AG04449 (cell line): ENCODE data around the gene TMEM178B.

Experiments
- CTCF ChIA-PET: fragments of 350-600 bp; formaldehyde crosslinking; extraction: SDS; loops from one replicate; lab custom pipeline; 2021; ENCODE audit warnings: antibody characterized with exemption; lab: Yijun Ruan, JAX
- POLR2A ChIA-PET: fragments of 400-600, 350-600 bp; formaldehyde crosslinking; extraction: SDS; loops from one replicate; lab custom pipeline; 2020; ENCODE audit warnings: antibody characterized with exemption, inconsistent platforms; lab: Yijun Ruan, JAX
- DNase-seq: peaks from one replicate; pipeline ENCODE4 v3.0.0-alpha.2; 2010; ENCODE audit warnings: low read depth, low spot score
- H3K4me3 ChIP-seq: 2 replicates; pipeline ENCODE4 v1.5.1; 2011; ENCODE audit warnings: low read depth, mild to moderate bottlenecking, control low read depth, low read length
- TF ChIP-seq, protein P1 (sequence below): IDR thresholded peaks from one replicate; pipeline ENCODE4 v1.5.1; 2011; ENCODE audit warnings: mild to moderate bottlenecking, moderate library complexity, low read length, control low read depth, inconsistent platforms; ENCODE audit not compliant: insufficient read depth; ENCODE audit errors: missing control alignments

TMEM178B gene

DNA sequence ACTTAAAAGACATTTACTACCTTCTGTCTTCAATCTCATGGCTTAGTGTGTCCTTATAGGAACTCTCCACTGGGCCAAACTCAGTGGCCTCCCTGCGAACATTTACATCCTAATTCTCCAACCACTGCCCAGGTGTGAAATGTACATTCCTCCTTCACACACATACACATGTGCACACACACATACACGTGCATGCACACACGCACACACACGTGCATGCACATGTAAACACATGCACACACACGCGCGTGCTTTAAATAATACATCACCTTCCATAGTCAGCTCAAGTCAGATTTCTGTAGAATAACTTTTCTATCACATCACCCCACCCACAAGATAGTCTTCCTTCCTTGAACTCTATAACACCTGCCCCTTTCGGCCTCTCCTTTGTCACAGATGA is 216.5 kb downstream of the TMEM178B start:
- DNase-seq: no peak
- no peak overlapping the region for H3K4me3 ChIP-seq
- ChIA-PET POLR2A (no interaction called here), CTCF (no interaction called here)
- TF ChIP-seq, protein P1, sequence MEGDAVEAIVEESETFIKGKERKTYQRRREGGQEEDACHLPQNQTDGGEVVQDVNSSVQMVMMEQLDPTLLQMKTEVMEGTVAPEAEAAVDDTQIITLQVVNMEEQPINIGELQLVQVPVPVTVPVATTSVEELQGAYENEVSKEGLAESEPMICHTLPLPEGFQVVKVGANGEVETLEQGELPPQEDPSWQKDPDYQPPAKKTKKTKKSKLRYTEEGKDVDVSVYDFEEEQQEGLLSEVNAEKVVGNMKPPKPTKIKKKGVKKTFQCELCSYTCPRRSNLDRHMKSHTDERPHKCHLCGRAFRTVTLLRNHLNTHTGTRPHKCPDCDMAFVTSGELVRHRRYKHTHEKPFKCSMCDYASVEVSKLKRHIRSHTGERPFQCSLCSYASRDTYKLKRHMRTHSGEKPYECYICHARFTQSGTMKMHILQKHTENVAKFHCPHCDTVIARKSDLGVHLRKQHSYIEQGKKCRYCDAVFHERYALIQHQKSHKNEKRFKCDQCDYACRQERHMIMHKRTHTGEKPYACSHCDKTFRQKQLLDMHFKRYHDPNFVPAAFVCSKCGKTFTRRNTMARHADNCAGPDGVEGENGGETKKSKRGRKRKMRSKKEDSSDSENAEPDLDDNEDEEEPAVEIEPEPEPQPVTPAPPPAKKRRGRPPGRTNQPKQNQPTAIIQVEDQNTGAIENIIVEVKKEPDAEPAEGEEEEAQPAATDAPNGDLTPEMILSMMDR: no peak

DNA sequence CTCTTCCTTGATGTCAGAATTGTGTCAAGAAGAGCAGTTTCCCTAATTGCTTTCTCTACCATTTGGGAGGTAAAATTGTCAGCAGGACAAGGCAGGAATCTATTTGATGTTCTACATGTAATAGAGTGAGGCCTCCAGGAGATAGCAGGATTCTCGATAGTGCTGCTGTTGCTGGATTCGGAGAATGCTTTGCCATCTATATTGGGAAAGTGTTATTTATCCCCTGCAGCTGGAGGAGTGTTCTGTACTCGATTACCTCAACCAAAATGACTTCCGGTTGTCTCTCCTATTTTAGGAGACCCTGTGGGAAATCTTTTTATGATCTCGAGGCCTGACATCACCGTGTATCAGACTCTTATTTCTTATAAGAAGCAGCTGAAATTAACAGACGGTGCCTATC is 217.1 kb downstream of the TMEM178B start:
- CTCF ChIA-PET: no interaction called here
- TF ChIP-seq, protein P1: no peak
- POLR2A ChIA-PET: no interaction called here
- DNase-seq: no peak
- H3K4me3 ChIP-seq: no peak overlapping the region

DNA sequence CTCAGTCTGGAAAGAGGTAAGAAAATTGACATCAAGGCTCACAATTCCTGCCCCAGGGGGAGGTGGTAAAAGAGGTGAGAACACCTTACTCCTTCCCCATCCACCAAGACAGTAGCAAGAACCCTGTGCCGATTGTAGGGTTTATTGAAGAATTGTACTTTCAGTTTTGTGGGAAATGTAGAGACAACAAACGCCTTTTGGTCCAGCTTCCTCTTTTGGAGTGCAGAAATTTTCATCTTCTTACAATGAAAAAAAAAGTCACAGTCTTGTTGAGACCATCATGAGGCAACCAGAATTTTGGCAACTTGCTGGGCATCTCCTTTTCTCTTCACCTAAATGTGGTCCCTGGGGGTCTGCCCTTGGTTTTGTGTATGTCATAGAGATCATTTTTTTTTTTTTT is 217.7 kb downstream of the TMEM178B start:
- CTCF ChIA-PET: no interaction called here
- no peak overlapping the region for H3K4me3 ChIP-seq
- POLR2A ChIA-PET: no interaction called here
- TF ChIP-seq, protein P1: no peak
- DNase-seq: no peak

DNA sequence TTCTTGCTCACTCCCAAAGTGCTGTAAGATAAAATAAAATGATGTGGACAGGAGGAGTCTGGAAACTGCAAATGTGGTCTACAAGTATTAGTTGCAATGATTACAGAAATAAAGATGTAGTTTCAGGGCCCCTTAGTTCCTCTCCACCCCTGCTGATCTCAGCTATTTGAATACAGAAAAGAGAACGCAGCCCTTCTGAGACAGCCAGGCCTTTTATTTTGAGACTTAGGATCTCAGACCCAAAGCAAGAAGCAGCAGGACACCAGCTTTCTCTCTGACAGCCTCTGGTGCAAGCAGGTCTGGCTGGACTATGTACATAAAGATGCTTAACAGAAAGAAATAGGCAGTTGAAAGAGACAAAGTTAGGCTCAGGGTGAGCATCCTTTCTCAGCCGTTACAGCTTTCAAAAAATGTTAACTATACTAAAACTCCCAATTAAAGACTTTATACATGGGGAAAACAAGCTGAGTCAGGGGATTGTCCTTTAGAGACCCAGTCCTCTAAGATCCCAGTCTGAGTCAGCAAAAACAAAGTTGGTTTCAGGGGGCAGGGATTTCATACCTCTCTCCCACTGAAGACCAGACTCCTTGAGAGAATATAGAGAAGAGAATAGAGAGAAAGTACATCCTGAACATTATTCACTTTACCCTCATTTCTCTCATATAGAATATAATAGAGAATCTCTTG is 220.4 kb downstream of the TMEM178B start:
- POLR2A ChIA-PET: no interaction called here
- TF ChIP-seq, protein P1: no peak
- DNase-seq: no peak
- CTCF ChIA-PET: no interaction called here
- H3K4me3 ChIP-seq: no peak overlapping the region

DNA sequence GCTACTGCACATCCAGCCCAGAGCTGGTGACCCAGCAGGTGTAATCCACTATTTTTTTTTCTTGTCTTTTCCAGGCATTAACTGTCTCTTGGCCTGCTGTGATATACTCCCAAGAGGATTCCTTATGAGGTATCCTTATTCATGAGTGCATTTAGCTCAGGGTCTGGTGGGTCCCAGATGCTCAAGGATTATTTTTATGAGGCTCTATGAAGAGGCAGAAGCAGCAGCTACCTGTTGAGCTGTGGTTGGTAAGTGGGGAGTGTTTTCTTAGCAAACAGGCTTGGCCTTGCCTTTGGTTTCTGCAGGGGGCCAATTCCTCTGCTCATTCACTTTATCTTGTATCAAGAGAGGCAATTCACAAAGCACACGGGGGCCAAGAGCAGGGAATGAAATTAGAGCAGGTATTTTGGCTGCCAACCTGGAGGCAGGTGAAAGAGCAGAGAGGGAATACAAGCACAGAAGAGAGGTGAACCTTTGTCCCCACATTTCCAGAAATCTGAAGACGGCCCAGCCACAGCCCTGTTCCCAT is 221.6 kb downstream of the TMEM178B start:
- DNase-seq: no peak
- CTCF ChIA-PET: no interaction called here
- TF ChIP-seq, protein P1: no peak
- H3K4me3 ChIP-seq: no peak overlapping the region
- POLR2A ChIA-PET: no interaction called here

DNA sequence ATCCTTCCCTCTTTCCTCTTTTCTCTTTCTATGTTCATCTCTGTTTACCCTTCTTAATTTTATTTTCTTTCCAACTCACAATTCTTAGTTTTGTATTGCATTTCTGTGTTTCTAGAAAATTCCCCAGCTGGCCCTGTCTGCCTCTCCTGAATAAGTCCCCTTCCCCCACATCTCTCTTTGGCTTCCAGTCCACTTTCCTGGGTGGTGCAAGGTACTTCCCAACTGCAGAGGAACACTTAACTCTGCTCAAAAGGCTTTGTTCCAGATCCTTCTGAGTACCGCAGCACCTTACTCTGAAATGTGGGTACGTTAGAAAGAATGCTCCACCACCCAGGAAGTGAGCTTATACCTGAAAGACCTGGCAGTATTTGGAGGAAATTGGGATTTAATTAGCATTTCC is 227.0 kb downstream of the TMEM178B start:
- POLR2A ChIA-PET: no interaction called here
- no peak overlapping the region for H3K4me3 ChIP-seq
- CTCF ChIA-PET: no interaction called here
- TF ChIP-seq, protein P1: no peak
- DNase-seq: no peak
